Heart left ventricle (tissue), 13 donors: ENCODE measurements around the gene SCUBE2.

Source experiments
- CTCF ChIP-seq, 12 donors: fragments of 200-600 bp; sonication (generic) in 4 of 12; IDR thresholded peaks; one replicate each; pipeline versions ENCODE4 v1.5.0 to v1.8.0; 2018 to 2022; ENCODE audit warnings: antibody characterized with exemption in 12 of 12, mild to moderate bottlenecking in 5 of 12
- POLR2A ChIP-seq, 2 donors: fragments of 450-650 bp; IDR thresholded peaks; one replicate each; pipeline ENCODE4 v1.6.1; 2017; ENCODE audit warnings: antibody characterized with exemption in 2 of 2, mild to moderate bottlenecking in 2 of 2, moderate library complexity in 2 of 2
- donor health status: ischemic (EF 13 %, LVEDD 7.1; RV severe dilation, severe dysfunction).
- donor health status: DM: no; HTN: yes; CAD: no.
- donor health status: DM: no; HTN: no; CAD: no.
- donor health status: ischemic (EF 25% LVEDD 6.9; RV normal size, moderate dysfunction).
- donor health status: ischemic (EF 25% LVEDD 5.7; RV mildly dilated, moderate dysfunction).
- donor health status: ischemic (EF 35%, LVEDD 5.7; RV mildly dilated, moderate dysfunction).
- donor health status: nonischemic (EF 11% LVEDD 7.7; RV severe dilation, severe dysfunction).
- donor health status: DM: yes; HTN: yes; CAD: no.
- donor health status: PGD.
- donor health status: ischemic (EF 29% LVEDD 5.4; RV normal size, mild dysfunction).
- donor health status: nonischemic (EF 23%, LVEDD 6.1; RV moderate dilation, normal function).

- no peak for TF ChIP-seq CTCF (IDR thresholded peaks at IDR 0.05)
- no peak for TF ChIP-seq POLR2A (IDR thresholded peaks at IDR 0.05)
Measured at GRCh38 chr11:9065607-9066432, 25.6 kb downstream of the SCUBE2 start.
